ENCODE results near the gene PDE3B. TPM values are rescaled to one million over a fixed set of nuclear protein-coding genes. Genes with fewer than 3 reads are reported as not detected.
"Not testable (repeated sequence)": the region's sequence is repeated elsewhere in the genome, so short reads cannot be mapped to it uniquely, and the experiment has no call there.

PDE3B gene
- total and polyA plus RNA-seq, 9 donors: 1.2 to 2.9 (median 2.2) TPM

DNA sequence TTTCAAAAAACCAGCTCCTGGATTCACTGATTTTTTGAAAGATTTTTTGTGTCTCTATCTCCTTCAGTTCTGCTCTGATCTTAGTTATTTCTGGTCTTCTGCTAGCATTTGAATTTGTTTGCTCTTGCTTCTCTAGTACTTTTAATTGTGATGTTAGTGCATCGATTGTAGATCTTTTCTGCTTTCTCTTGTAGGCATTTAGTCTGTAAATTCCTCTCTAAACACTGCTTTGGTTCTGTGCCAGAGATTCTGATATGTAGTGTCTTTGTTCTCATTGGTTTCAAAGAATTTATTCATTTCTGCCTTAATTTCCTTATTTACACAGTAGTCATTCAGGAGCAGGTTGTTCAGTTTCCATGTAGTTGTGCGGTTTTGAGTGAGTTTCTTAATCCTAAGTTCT lies 96.9 kb downstream of the PDE3B start:
- not testable (repeated sequence) for H3K27ac ChIP-seq (ENCODE audit: low read length); H3K4me1 ChIP-seq (ENCODE audit: control insufficient read depth, insufficient read depth, low read length); H3K9me3 ChIP-seq (replicated peaks; ENCODE audit: control insufficient read depth, low read depth, low read length); DNase-seq; H3K36me3 ChIP-seq (ENCODE audit: control insufficient read depth, insufficient read depth, low read length); H3K4me3 ChIP-seq (ENCODE audit: low read length); H3K27me3 ChIP-seq (ENCODE audit: control insufficient read depth, insufficient read depth, low read length)
- WGBS (ENCODE audit: insufficient coverage): no CpG with 5 or more reads among the region's 2 CpGs

DNA sequence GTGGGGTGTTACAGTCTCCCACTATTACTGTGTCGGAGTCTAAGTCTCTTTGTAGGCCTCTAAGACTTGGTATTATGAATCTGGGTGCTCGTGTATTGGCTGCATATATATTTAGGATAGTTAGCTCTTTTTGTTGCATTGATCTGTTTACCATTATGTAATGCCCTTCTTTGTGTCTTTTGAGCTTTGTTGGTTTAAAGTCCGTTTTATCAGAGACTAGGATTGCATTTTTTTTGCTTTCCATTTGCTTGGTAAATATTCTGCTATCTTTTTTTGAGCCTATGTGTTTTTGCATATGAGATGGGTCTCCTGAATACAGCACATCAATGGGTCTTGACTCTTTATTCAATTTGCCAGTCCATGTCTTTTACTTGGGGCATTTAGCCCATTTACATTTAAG lies 97.6 kb downstream of the PDE3B start:
- H3K4me1 ChIP-seq (ENCODE audit: control insufficient read depth, insufficient read depth, low read length): no peaks in the 10 kb centered on the region
- DNase-seq: no peak
- no peaks in the 10 kb centered on the region for H3K27me3 ChIP-seq (ENCODE audit: control insufficient read depth, insufficient read depth, low read length)
- H3K36me3 ChIP-seq (ENCODE audit: control insufficient read depth, insufficient read depth, low read length): no peaks in the 10 kb centered on the region
- H3K4me3 ChIP-seq (ENCODE audit: low read length): no peak overlapping the region
- H3K27ac ChIP-seq (ENCODE audit: low read length): no peak overlapping the region
- no CpG with 5 or more reads among the region's 3 CpGs for WGBS (ENCODE audit: insufficient coverage)
- no peaks in the 10 kb centered on the region for H3K9me3 ChIP-seq (replicated peaks; ENCODE audit: control insufficient read depth, low read depth, low read length)

DNA sequence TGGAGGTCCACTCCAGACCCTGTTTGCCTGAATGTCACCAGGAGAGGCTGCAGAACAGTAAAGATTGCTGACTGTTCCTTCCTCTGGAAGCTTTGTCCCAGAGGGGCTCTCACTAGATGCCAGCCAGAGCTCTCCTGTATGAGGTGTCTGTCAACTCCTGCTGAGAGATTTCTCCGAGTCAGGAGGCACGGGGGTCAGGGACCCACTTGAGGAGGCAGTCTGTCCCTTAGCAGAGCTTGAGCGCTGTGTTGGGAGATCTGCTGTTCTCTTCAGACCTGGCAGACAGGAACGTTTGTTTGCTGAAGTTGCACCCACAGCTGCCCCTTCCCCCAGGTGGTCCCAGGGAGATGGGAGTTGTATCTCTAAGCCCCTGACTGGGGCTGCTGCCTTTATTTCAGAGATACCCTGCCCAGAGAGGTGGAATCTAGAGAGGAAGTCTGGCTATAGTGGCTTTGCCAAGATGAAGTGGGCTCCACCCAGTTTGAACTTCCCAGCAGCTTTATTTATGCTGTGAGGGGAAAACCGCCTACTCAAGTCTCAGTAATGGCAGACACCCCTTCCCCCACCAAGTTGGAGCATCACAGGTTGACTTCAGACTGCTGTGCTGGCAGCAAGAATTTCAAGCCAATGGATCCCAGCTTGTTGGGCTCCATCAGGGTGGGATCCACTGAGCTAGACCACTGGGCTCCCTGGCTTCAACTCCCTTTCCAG lies 99.4 kb downstream of the PDE3B start:
- Histone ChIP-seq H3K4me1 (ENCODE audit: control insufficient read depth, insufficient read depth, low read length) (no peaks in the 10 kb centered on the region), H3K27ac (ENCODE audit: low read length) (no peak overlapping the region), H3K4me3 (ENCODE audit: low read length) (no peak overlapping the region), H3K36me3 (ENCODE audit: control insufficient read depth, insufficient read depth, low read length) (no peaks in the 10 kb centered on the region), H3K27me3 (ENCODE audit: control insufficient read depth, insufficient read depth, low read length) (no peaks in the 10 kb centered on the region), H3K9me3 (replicated peaks; ENCODE audit: control insufficient read depth, low read depth, low read length) (no peaks in the 10 kb centered on the region)
- WGBS (ENCODE audit: insufficient coverage): 83% methylated on average over 3 of the region's 5 CpGs
- no peak for DNase-seq

- not testable (repeated sequence) for H3K27me3 ChIP-seq (ENCODE audit: control insufficient read depth, insufficient read depth, low read length); H3K4me3 ChIP-seq (ENCODE audit: low read length); DNase-seq; H3K9me3 ChIP-seq (replicated peaks; ENCODE audit: control insufficient read depth, low read depth, low read length); H3K36me3 ChIP-seq (ENCODE audit: control insufficient read depth, insufficient read depth, low read length); H3K27ac ChIP-seq (ENCODE audit: low read length); H3K4me1 ChIP-seq (ENCODE audit: control insufficient read depth, insufficient read depth, low read length)
- 98% methylated on average over 5 of the region's 6 CpGs for WGBS (ENCODE audit: insufficient coverage)
These were observed 100.1 kb downstream of the PDE3B start for GRCh38 chr11:14743667-14744066.

DNA sequence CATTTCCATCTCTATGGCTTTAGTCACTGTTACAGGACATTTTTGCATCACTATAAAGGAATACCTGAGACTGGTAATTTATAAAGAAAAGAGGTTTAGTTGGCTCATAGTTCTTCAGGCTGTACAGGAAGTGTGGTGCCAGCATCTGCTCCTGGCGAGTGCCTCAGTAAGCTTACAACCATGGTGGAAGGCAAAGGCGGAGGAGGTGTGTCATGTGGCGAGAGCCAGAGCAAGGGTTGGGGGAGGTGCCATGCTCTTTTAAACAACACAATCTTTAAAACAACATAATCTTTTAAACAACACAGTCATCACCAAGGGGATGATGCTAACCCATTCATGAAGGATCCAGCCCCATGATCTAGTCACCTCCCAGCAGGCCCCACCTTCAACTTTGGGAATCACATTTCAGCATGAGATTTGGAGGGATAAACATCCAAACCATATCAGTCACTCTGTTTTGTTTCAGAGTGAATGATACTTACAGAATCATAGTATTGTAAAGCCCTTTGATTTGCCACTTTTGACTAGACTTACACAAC lies 103.3 kb downstream of the PDE3B start:
- no peak for DNase-seq
- no peaks in the 10 kb centered on the region for H3K4me1 ChIP-seq (ENCODE audit: control insufficient read depth, insufficient read depth, low read length)
- no peaks in the 10 kb centered on the region for H3K27me3 ChIP-seq (ENCODE audit: control insufficient read depth, insufficient read depth, low read length)
- no CpG with 5 or more reads among the region's 3 CpGs for WGBS (ENCODE audit: insufficient coverage)
- no peak overlapping the region for H3K27ac ChIP-seq (ENCODE audit: low read length)
- H3K9me3 ChIP-seq (replicated peaks; ENCODE audit: control insufficient read depth, low read depth, low read length): no peaks in the 10 kb centered on the region
- H3K36me3 ChIP-seq (ENCODE audit: control insufficient read depth, insufficient read depth, low read length): no peaks in the 10 kb centered on the region
- no peak overlapping the region for H3K4me3 ChIP-seq (ENCODE audit: low read length)

GRCh38 chr11:14748090-14748489 lies 104.5 kb downstream of the PDE3B start:
- H3K9me3 ChIP-seq (replicated peaks; ENCODE audit: control insufficient read depth, low read depth, low read length): no peaks in the 10 kb centered on the region
- no peaks in the 10 kb centered on the region for H3K4me1 ChIP-seq (ENCODE audit: control insufficient read depth, insufficient read depth, low read length)
- DNase-seq: peak; percentile 19
- no CpG with 5 or more reads among the region's 1 CpG for WGBS (ENCODE audit: insufficient coverage)
- no peaks in the 10 kb centered on the region for H3K36me3 ChIP-seq (ENCODE audit: control insufficient read depth, insufficient read depth, low read length)
- no peaks in the 10 kb centered on the region for H3K27me3 ChIP-seq (ENCODE audit: control insufficient read depth, insufficient read depth, low read length)
- no peak overlapping the region for H3K27ac ChIP-seq (ENCODE audit: low read length)
- no peak overlapping the region for H3K4me3 ChIP-seq (ENCODE audit: low read length)

- H3K4me3 ChIP-seq (ENCODE audit: low read length): no peak overlapping the region
- WGBS (ENCODE audit: insufficient coverage): no CpG with 5 or more reads among the region's 1 CpG
- H3K36me3 ChIP-seq (ENCODE audit: control insufficient read depth, insufficient read depth, low read length): no peaks in the 10 kb centered on the region
- no peaks in the 10 kb centered on the region for H3K9me3 ChIP-seq (replicated peaks; ENCODE audit: control insufficient read depth, low read depth, low read length)
- no peak overlapping the region for H3K27ac ChIP-seq (ENCODE audit: low read length)
- no peaks in the 10 kb centered on the region for H3K4me1 ChIP-seq (ENCODE audit: control insufficient read depth, insufficient read depth, low read length)
- DNase-seq: no peak
- no peaks in the 10 kb centered on the region for H3K27me3 ChIP-seq (ENCODE audit: control insufficient read depth, insufficient read depth, low read length)
These were observed 107.3 kb downstream of the PDE3B start for GRCh38 chr11:14750911-14751310.

DNA sequence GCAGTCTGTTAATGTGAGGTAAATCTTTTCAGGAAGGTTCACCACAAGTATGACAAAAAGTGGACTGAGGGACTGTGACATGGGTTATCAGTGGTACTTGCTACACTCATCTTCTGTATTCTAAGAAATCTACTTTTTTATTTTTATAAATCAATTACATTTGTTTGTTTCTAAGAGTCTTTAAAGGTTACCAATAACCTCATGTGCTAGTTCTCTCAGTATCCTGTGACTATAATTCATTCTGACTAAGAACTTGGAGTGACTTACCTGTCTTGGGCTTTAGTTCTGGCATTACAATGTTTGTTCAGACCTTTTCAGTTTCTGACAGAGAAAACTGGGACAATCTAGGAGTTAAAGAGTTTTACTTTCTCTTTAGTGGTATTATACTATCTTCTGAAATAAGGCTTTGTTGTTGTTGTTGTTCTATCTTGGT lies 108.4 kb downstream of the PDE3B start:
- Histone ChIP-seq H3K27me3 (ENCODE audit: control insufficient read depth, insufficient read depth, low read length) (no peaks in the 10 kb centered on the region), H3K4me3 (ENCODE audit: low read length) (no peak overlapping the region), H3K27ac (ENCODE audit: low read length) (no peak overlapping the region), H3K9me3 (replicated peaks; ENCODE audit: control insufficient read depth, low read depth, low read length) (no peaks in the 10 kb centered on the region), H3K36me3 (ENCODE audit: control insufficient read depth, insufficient read depth, low read length) (no peaks in the 10 kb centered on the region), H3K4me1 (ENCODE audit: control insufficient read depth, insufficient read depth, low read length) (no peaks in the 10 kb centered on the region)
- no peak for DNase-seq

DNA sequence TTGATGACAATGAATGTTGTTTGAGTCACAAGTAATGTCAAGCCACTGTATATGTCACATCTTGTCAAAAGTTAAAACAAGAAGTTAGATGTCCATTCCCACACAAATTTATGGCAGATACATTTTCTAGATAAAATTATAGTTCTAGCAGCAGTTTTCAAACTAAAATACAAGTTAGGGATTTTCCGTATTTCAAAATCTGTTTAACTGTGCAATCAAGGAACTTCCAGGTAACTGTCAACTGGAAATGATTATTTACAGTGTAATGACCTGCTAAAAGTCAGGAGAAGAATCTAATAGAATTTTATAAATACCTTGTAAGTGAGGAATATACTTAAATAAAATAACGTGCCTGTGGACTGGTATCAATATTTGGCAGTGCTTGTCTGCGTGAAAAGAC lies 111.5 kb downstream of the PDE3B start:
- H3K9me3 ChIP-seq (replicated peaks; ENCODE audit: control insufficient read depth, low read depth, low read length): no peaks in the 10 kb centered on the region
- H3K27me3 ChIP-seq (ENCODE audit: control insufficient read depth, insufficient read depth, low read length): no peaks in the 10 kb centered on the region
- no peaks in the 10 kb centered on the region for H3K36me3 ChIP-seq (ENCODE audit: control insufficient read depth, insufficient read depth, low read length)
- no CpG with 5 or more reads among the region's 3 CpGs for WGBS (ENCODE audit: insufficient coverage)
- no peak for DNase-seq
- no peak overlapping the region for H3K27ac ChIP-seq (ENCODE audit: low read length)
- no peak overlapping the region for H3K4me3 ChIP-seq (ENCODE audit: low read length)
- no peaks in the 10 kb centered on the region for H3K4me1 ChIP-seq (ENCODE audit: control insufficient read depth, insufficient read depth, low read length)

DNA sequence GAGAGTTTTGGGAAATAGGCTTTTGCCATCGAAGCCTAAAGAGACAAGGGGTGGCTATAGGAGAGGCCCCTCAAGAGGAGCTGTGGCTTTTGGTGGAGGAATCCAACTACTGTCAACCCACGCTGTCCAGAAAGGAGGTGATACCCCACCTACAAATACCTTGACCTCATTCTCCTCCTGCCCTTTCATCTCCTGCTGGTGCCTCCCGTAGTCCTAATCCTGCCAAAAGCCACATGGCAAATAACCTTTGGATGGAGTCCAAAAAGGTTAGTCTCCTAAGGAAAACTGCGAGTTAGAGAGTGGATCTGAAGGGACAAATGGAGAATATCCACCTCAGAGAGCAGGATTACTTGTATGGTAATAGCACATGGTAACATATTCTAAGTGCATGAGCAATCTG lies 112.7 kb downstream of the PDE3B start:
- Histone ChIP-seq H3K27ac (ENCODE audit: low read length) (no peak overlapping the region), H3K4me3 (ENCODE audit: low read length) (no peak overlapping the region), H3K9me3 (replicated peaks; ENCODE audit: control insufficient read depth, low read depth, low read length) (no peaks in the 10 kb centered on the region), H3K27me3 (ENCODE audit: control insufficient read depth, insufficient read depth, low read length) (no peaks in the 10 kb centered on the region), H3K4me1 (ENCODE audit: control insufficient read depth, insufficient read depth, low read length) (no peaks in the 10 kb centered on the region), H3K36me3 (ENCODE audit: control insufficient read depth, insufficient read depth, low read length) (no peaks in the 10 kb centered on the region)
- no CpG with 5 or more reads among the region's 4 CpGs for WGBS (ENCODE audit: insufficient coverage)
- DNase-seq: no peak
